Osteocyte (in vitro differentiated cells): Measurements from ENCODE around the gene GMDS. TPM values are rescaled to one million over a fixed set of nuclear protein-coding genes. Genes with fewer than 3 reads are reported as not detected.
A peak's percentile ranks its signal among the peaks of the same experiment; 100 is the strongest.

Experiments
- DNase-seq: peaks from one replicate; pipeline ENCODE4 v3.0.0; 2021; ENCODE audit warnings: mixed read lengths; ENCODE audit not compliant: unreplicated experiment; ENCODE audit errors: extremely low spot score
- H3K27ac Mint-ChIP-seq: one replicate; pipeline ENCODE4 v1.8.0; 2021; ENCODE audit warnings: mild to moderate bottlenecking, mixed read lengths; ENCODE audit not compliant: unreplicated experiment
- H3K27me3 Mint-ChIP-seq: one replicate; pipeline ENCODE4 v1.8.0; 2021; ENCODE audit warnings: mixed read lengths; ENCODE audit not compliant: unreplicated experiment
- H3K36me3 Mint-ChIP-seq: one replicate; pipeline ENCODE4 v1.8.0; 2021; ENCODE audit warnings: mixed read lengths; ENCODE audit not compliant: unreplicated experiment
- H3K4me1 Mint-ChIP-seq: one replicate; pipeline ENCODE4 v1.8.0; 2021; ENCODE audit warnings: mixed read lengths; ENCODE audit not compliant: unreplicated experiment
- H3K4me3 Mint-ChIP-seq: one replicate; pipeline ENCODE4 v1.8.0; 2021; ENCODE audit warnings: mild to moderate bottlenecking, moderate library complexity, mixed read lengths; ENCODE audit not compliant: unreplicated experiment
- H3K9me3 Mint-ChIP-seq: one replicate; pipeline ENCODE4 v1.8.0; 2021; ENCODE audit warnings: mixed read lengths; ENCODE audit not compliant: unreplicated experiment
- total RNA-seq: library from RNA; stranded (reverse); gene quantifications from 2 replicates; pipeline ENCODE4 v1.2.1, GENCODE V29; 2021
- TF ChIP-seq, protein P1 (sequence below): fragments of 200-600 bp; sonication (generic); IDR thresholded peaks from 2 replicates; pipeline ENCODE4 v1.5.0; 2021; ENCODE audit warnings: antibody characterized with exemption, mild to moderate bottlenecking, moderate library complexity

GMDS gene
- total RNA-seq, 1 donor from 2014 or later = 30.7 TPM

GRCh38 chr6:1619673-1620503 is 625.5 kb downstream of the GMDS start:
- peaks cover 14% of the 10 kb centered on the region for H3K36me3 Mint-ChIP-seq
- no peak for DNase-seq
- H3K27me3 Mint-ChIP-seq = no peaks in the 10 kb centered on the region
- peaks cover 64% of the 10 kb centered on the region for H3K4me1 Mint-ChIP-seq
- TF ChIP-seq, protein P1, sequence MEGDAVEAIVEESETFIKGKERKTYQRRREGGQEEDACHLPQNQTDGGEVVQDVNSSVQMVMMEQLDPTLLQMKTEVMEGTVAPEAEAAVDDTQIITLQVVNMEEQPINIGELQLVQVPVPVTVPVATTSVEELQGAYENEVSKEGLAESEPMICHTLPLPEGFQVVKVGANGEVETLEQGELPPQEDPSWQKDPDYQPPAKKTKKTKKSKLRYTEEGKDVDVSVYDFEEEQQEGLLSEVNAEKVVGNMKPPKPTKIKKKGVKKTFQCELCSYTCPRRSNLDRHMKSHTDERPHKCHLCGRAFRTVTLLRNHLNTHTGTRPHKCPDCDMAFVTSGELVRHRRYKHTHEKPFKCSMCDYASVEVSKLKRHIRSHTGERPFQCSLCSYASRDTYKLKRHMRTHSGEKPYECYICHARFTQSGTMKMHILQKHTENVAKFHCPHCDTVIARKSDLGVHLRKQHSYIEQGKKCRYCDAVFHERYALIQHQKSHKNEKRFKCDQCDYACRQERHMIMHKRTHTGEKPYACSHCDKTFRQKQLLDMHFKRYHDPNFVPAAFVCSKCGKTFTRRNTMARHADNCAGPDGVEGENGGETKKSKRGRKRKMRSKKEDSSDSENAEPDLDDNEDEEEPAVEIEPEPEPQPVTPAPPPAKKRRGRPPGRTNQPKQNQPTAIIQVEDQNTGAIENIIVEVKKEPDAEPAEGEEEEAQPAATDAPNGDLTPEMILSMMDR = no peak
- H3K4me3 Mint-ChIP-seq = no peak overlapping the region
- no peaks in the 10 kb centered on the region for H3K9me3 Mint-ChIP-seq
- H3K27ac Mint-ChIP-seq = peak overlapping the region; percentile 38

GRCh38 chr6:1619098-1619672 is 626.2 kb downstream of the GMDS start:
- no peak overlapping the region for H3K4me3 Mint-ChIP-seq
- H3K36me3 Mint-ChIP-seq = peaks cover 14% of the 10 kb centered on the region
- H3K27ac Mint-ChIP-seq = peak overlapping the region; percentile 38
- peaks cover 64% of the 10 kb centered on the region for H3K4me1 Mint-ChIP-seq
- H3K27me3 Mint-ChIP-seq = no peaks in the 10 kb centered on the region
- DNase-seq = no peak
- TF ChIP-seq, protein P1 = no peak
- H3K9me3 Mint-ChIP-seq = no peaks in the 10 kb centered on the region

GRCh38 chr6:1618311-1619097 is 626.9 kb downstream of the GMDS start:
- TF ChIP-seq, protein P1 = no peak
- no peaks in the 10 kb centered on the region for H3K27me3 Mint-ChIP-seq
- peaks cover 15% of the 10 kb centered on the region for H3K36me3 Mint-ChIP-seq
- H3K27ac Mint-ChIP-seq = peak overlapping the region; percentile 88
- no peak for DNase-seq
- peak overlapping the region; percentile 47 for H3K4me3 Mint-ChIP-seq
- H3K4me1 Mint-ChIP-seq = peaks cover 61% of the 10 kb centered on the region
- H3K9me3 Mint-ChIP-seq = no peaks in the 10 kb centered on the region

DNA sequence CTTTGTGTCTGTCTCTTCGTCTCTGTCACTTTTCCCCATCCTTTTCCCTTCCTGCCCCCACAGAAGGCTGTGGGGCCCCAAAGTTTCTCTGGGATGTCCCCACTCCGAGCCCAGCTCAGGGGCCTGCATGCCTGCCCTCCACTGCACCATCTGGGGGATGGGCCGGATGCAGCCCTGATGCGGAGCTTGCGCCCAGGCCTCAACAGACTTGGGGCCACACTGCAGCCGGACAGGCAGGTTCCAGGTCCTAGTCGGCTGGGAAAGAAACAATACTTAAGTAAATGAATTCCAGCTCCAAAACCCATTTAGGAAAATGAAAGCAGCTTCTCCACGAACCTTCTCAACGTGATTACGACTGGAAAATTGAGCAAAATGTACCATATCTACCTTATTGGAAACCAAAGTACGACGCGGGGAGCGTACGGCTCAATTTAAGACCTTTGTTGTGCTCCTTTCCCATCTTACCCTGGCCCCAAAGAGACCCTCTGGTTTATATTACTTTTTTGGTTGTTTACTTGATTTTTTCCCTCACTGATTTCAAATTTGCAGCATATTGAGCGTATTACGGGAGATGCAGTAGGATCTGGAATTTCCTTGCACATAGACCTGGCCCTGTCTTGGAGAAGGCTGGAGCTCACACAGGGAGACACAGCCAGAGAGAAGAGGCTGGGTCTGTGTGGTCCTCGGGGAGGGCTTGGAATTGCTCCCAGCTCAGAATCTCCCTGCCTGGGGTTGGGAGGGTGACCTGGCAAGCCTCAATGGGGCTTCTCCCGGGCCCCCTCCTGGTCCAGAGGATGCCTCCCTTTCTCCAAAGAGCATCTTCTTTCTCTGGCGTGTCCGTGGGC is 627.7 kb downstream of the GMDS start:
- Mint-ChIP-seq H3K4me3 (peak overlapping the region; percentile 83), H3K36me3 (peaks cover 23% of the 10 kb centered on the region), H3K27ac (peak overlapping the region; percentile 88), H3K9me3 (no peaks in the 10 kb centered on the region), H3K4me1 (peaks cover 52% of the 10 kb centered on the region), H3K27me3 (no peaks in the 10 kb centered on the region)
- TF ChIP-seq, protein P1 = no peak
- DNase-seq = no peak
